Endothelial cell of umbilical vein (primary cell): ENCODE results near the gene NIPA2. TPM values are rescaled to one million over a fixed set of nuclear protein-coding genes. Genes with fewer than 3 reads are reported as not detected.

Source experiments
- BruUV-seq: library from RNA; stranded (reverse); fragments of 400-500 nt; replicated peaks from 2 replicates; lab custom pipeline; 2021; lab: Mats Ljungman, UMichigan
- CTCF ChIA-PET: fragments of 300-600, 350-600 bp; sonication (Branson Sonifier 250); formaldehyde crosslinking; loops from one replicate; lab custom pipeline; 2021; ENCODE audit warnings: antibody characterized with exemption, inconsistent platforms; lab: Charles Lee
- POLR2A ChIA-PET: fragments of 300-600, 350-600 bp; sonication (Branson Sonifier 250); formaldehyde crosslinking; loops from one replicate; lab custom pipeline; 2021; ENCODE audit warnings: antibody characterized with exemption, inconsistent platforms; lab: Charles Lee
- DNase-seq: peaks from one replicate; pipeline ENCODE4 v3.0.0-alpha.2; 2011; ENCODE audit warnings: low read depth, low spot score
- FAIRE-seq: peaks from 2 replicates; lab custom pipeline; 2011; peaks lifted over from hg19 to GRCh38; lab: Jason Lieb, UNC
- H2AFZ ChIP-seq: 2 replicates; pipeline ENCODE4 v1.6.0; 2012; ENCODE audit warnings: low read depth, low read length, control low read depth, inconsistent platforms
- H3K27ac ChIP-seq: 2 replicates; pipeline ENCODE4 v1.5.1; 2011; ENCODE audit warnings: low read depth, mild to moderate bottlenecking, control low read depth, low read length, moderate library complexity; ENCODE audit not compliant: insufficient read depth
- H3K27me3 ChIP-seq, 2 experiments: 2 replicates each; pipeline versions ENCODE4 v1.6.0 to v1.6.1; 2011; ENCODE audit warnings: low read length in 2 of 2, mixed read lengths in 1 of 2; ENCODE audit not compliant: control insufficient read depth in 2 of 2, insufficient read depth in 2 of 2
- H3K36me3 ChIP-seq, 2 experiments: 2 replicates in 1 of 2; 3 replicates in 1 of 2; pipeline ENCODE4 v1.5.1; 2011; ENCODE audit warnings: low read length in 2 of 2, mild to moderate bottlenecking in 1 of 2, moderate library complexity in 1 of 2; ENCODE audit not compliant: control insufficient read depth in 2 of 2, insufficient read depth in 2 of 2; ENCODE audit errors: extremely low read depth in 1 of 2
- H3K4me1 ChIP-seq: 3 replicates; pipeline ENCODE4 v1.5.1; 2011; ENCODE audit warnings: mild to moderate bottlenecking, low read length; ENCODE audit not compliant: control insufficient read depth, insufficient read depth; ENCODE audit errors: extremely low read depth
- H3K4me2 ChIP-seq: 2 replicates; pipeline ENCODE4 v1.6.1; 2011; ENCODE audit warnings: low read length, control low read depth, mixed read lengths; ENCODE audit not compliant: insufficient read depth
- H3K4me3 ChIP-seq, 3 experiments: fragments of 200-600 bp in 1 of 3; sonication (generic), shearing (Covaris generic) in 1 of 3; replicated peaks in 1 of 3; 2 replicates each; pipeline ENCODE4 v1.5.1; 2011 to 2016; ENCODE audit warnings: control low read depth in 3 of 3, low read length in 3 of 3, mild to moderate bottlenecking in 2 of 3, inconsistent platforms in 1 of 3, low read depth in 1 of 3, moderate library complexity in 1 of 3; ENCODE audit not compliant: insufficient read depth in 1 of 3
- H3K79me2 ChIP-seq: 2 replicates; pipeline ENCODE4 v1.6.0; 2012; ENCODE audit warnings: low read length, inconsistent platforms; ENCODE audit not compliant: control insufficient read depth, insufficient read depth
- H3K9ac ChIP-seq: replicated peaks from 2 replicates; pipeline ENCODE3; 2011; ENCODE audit warnings: low read length, control low read depth; ENCODE audit not compliant: insufficient read depth; ENCODE audit errors: extremely low read depth
- H3K9me1 ChIP-seq: replicated peaks from 3 replicates; pipeline ENCODE4 v1.6.0; 2011; ENCODE audit warnings: mild to moderate bottlenecking, low read length; ENCODE audit not compliant: control insufficient read depth, insufficient read depth; ENCODE audit errors: extremely low read depth
- H3K9me3 ChIP-seq: replicated peaks from 2 replicates; pipeline ENCODE4 v1.5.1; 2012; ENCODE audit warnings: low read length, inconsistent platforms; ENCODE audit not compliant: control insufficient read depth, insufficient read depth
- H4K20me1 ChIP-seq: replicated peaks from 2 replicates; pipeline ENCODE3; 2011; ENCODE audit warnings: mild to moderate bottlenecking, low read length; ENCODE audit not compliant: control insufficient read depth, insufficient read depth; ENCODE audit errors: extremely low read depth
- EZH2 ChIP-seq: IDR thresholded peaks from 2 replicates; pipeline ENCODE4 v1.6.1; 2012; ENCODE audit warnings: borderline replicate concordance, low read depth, mild to moderate bottlenecking, moderate library complexity, low read length, inconsistent platforms; ENCODE audit not compliant: severe bottlenecking
- FOS ChIP-seq: IDR thresholded peaks from 2 replicates; pipeline ENCODE4 v1.6.1; 2011; ENCODE audit warnings: mild to moderate bottlenecking, low read length, moderate library complexity, borderline replicate concordance; ENCODE audit not compliant: insufficient read depth
- GATA2 ChIP-seq: IDR thresholded peaks from 2 replicates; pipeline ENCODE4 v1.7.0; 2011; ENCODE audit warnings: low read depth, mild to moderate bottlenecking, moderate library complexity, mixed read lengths, low read length; ENCODE audit not compliant: insufficient read length, insufficient read depth
- JUN ChIP-seq: IDR thresholded peaks from 2 replicates; pipeline ENCODE4 v1.6.1; 2011; ENCODE audit warnings: borderline replicate concordance, low read depth; ENCODE audit not compliant: insufficient read length, insufficient read depth
- MYC ChIP-seq: IDR thresholded peaks from one replicate; pipeline ENCODE4 v1.6.1; 2011; ENCODE audit warnings: mild to moderate bottlenecking, low read depth, low read length
- POLR2A ChIP-seq: IDR thresholded peaks from 2 replicates; pipeline ENCODE4 v1.6.1; 2012; ENCODE audit warnings: low read depth, mild to moderate bottlenecking, control low read depth, low read length
- POLR2AphosphoS5 ChIP-seq: IDR thresholded peaks from 2 replicates; pipeline ENCODE4 v1.6.1; 2012; ENCODE audit warnings: low read depth, mild to moderate bottlenecking, control low read depth, low read length, moderate library complexity; ENCODE audit not compliant: insufficient read depth
- dilution Hi-C: fragments of 300-500 bp; cut with MboI; formaldehyde crosslinking; loops from one replicate; pipeline ENCODE4 v1.15.0; 2019; ENCODE audit warnings: low sequenced_read_pairs; ENCODE audit not compliant: extremely low pct_ligation_motif_present
- intact Hi-C: fragments of 100-400 bp; cut with micrococcal nuclease; formaldehyde crosslinking; loops from one replicate; pipeline ENCODE4 v1.10.0; 2022
- polyA plus RNA-seq, 4 experiments: library from polyadenylated mRNA; depleted of rRNA in 3 of 4; stranded (reverse) in 3 of 4; unstranded in 1 of 4; fragments of >200 nt; gene quantifications; 2 replicates each; pipeline versions ENCODE4 v1.2.1 to v1.2.3, GENCODE V29; 2011 to 2012; ENCODE audit warnings: missing spikeins in 1 of 4
- total RNA-seq: library from RNA; stranded (reverse); gene quantifications from 2 replicates; pipeline ENCODE4 v1.2.3, GENCODE V29; 2021
- TF ChIP-seq, protein P1 (sequence below), 2 donors: IDR thresholded peaks; 1 replicate in 1 of 2; 2 replicates in 1 of 2; pipeline ENCODE4 v1.5.1; 2011; ENCODE audit warnings: low read length in 2 of 2, mild to moderate bottlenecking in 2 of 2, moderate library complexity in 2 of 2, control low read depth in 1 of 2, inconsistent platforms in 1 of 2, low read depth in 1 of 2; ENCODE audit not compliant: insufficient read depth in 1 of 2; ENCODE audit errors: extremely low read depth in 1 of 2
- TF ChIP-seq, protein P2 (sequence below): IDR thresholded peaks from 2 replicates; pipeline ENCODE4 v1.6.1; 2011; ENCODE audit not compliant: insufficient read depth, insufficient read length

Gene NIPA2
- total and polyA plus RNA-seq, 2 donors (not counting 3 experiments of a cell fraction or from before 2014, with no cell fraction given): 55.2 to 75.7 TPM

- Histone ChIP-seq H3K4me2 (no peak overlapping the region), H3K9ac (no peak overlapping the region), H3K36me3 (peaks cover 10 to 20% of the 10 kb centered on the region in 2 experiments), H4K20me1 (no peaks in the 10 kb centered on the region), H3K27ac (no peak overlapping the region), H3K4me1 (no peaks in the 10 kb centered on the region), H2AFZ (no peak overlapping the region), H3K27me3 (no peaks in the 10 kb centered on the region), H3K9me3 (no peaks in the 10 kb centered on the region), H3K9me1 (no peaks in the 10 kb centered on the region), H3K4me3 (no peak overlapping the region), H3K79me2 (peaks cover 24% of the 10 kb centered on the region)
- FAIRE-seq: no peak
- dilution Hi-C loops: no loop called here
- TF ChIP-seq MYC (no peak), GATA2 (no peak), JUN (no peak)
- TF ChIP-seq, protein P1, sequence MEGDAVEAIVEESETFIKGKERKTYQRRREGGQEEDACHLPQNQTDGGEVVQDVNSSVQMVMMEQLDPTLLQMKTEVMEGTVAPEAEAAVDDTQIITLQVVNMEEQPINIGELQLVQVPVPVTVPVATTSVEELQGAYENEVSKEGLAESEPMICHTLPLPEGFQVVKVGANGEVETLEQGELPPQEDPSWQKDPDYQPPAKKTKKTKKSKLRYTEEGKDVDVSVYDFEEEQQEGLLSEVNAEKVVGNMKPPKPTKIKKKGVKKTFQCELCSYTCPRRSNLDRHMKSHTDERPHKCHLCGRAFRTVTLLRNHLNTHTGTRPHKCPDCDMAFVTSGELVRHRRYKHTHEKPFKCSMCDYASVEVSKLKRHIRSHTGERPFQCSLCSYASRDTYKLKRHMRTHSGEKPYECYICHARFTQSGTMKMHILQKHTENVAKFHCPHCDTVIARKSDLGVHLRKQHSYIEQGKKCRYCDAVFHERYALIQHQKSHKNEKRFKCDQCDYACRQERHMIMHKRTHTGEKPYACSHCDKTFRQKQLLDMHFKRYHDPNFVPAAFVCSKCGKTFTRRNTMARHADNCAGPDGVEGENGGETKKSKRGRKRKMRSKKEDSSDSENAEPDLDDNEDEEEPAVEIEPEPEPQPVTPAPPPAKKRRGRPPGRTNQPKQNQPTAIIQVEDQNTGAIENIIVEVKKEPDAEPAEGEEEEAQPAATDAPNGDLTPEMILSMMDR (IDR thresholded peaks at IDR 0.05; ENCODE audit: extremely low read depth in 1 of 2, insufficient read depth in 1 of 2, low read depth in 1 of 2, low read length in 2 of 2): no peak
- BruUV-seq: no TSS peak
- DNase-seq: no peak
- intact Hi-C loops: no loop called here
- ChIA-PET POLR2A (no interaction called here), CTCF (no interaction called here)
Measured at GRCh38 chr15:22861161-22861560, 22.7 kb downstream of the NIPA2 start.

DNA sequence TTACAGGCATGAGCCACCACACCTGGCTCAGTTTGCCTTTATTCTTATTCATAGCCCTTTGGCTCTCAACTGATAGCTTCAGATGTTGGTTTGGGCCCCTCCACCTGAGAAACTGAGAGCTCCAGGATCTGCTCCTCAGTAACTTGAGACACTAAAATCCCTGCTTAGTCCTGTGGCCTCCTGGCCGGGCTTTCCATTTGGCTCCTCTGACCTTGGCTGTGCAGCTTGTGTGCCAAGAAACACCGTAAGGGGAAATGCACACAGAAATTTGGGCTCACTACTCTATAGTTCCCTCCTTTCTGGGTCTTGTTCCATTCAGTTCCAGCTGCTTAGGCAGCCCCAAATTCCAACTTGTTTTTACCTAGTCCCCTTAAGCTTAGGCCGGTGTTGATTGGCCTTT, 24.9 kb downstream of the NIPA2 start:
- CTCF ChIA-PET: no interaction called here
- peaks cover 13 to 32% of the 10 kb centered on the region in 2 experiments for H3K36me3 ChIP-seq

More for the DNA sequence above, 24.9 kb downstream of the NIPA2 start:
- Histone ChIP-seq H3K27ac (no peak overlapping the region), H3K79me2 (peaks cover 22% of the 10 kb centered on the region), H2AFZ (no peak overlapping the region), H3K9me3 (no peaks in the 10 kb centered on the region), H4K20me1 (no peaks in the 10 kb centered on the region), H3K9ac (no peak overlapping the region), H3K27me3 (no peaks in the 10 kb centered on the region), H3K4me3 (no peak overlapping the region), H3K9me1 (no peaks in the 10 kb centered on the region), H3K4me2 (no peak overlapping the region), H3K4me1 (no peaks in the 10 kb centered on the region)
- DNase-seq (no peak), FAIRE-seq (no peak)
- intact Hi-C loops: no loop called here
- dilution Hi-C loops: no loop called here
- POLR2A ChIA-PET: no interaction called here
- TF ChIP-seq POLR2AphosphoS5 (no peak), MYC (no peak), GATA2 (no peak), POLR2A (no peak), JUN (no peak), FOS (no peak), EZH2 (no peak)
- TF ChIP-seq, protein P1 (IDR thresholded peaks at IDR 0.05; ENCODE audit: extremely low read depth in 1 of 2, insufficient read depth in 1 of 2, low read depth in 1 of 2, low read length in 2 of 2): no peak
- TF ChIP-seq, protein P2, sequence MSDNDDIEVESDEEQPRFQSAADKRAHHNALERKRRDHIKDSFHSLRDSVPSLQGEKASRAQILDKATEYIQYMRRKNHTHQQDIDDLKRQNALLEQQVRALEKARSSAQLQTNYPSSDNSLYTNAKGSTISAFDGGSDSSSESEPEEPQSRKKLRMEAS: no peak
- BruUV-seq: no TSS peak
